IMR-90 (cell line): ENCODE data around the gene HTRA2. TPM values are rescaled to one million over a fixed set of nuclear protein-coding genes. Genes with fewer than 3 reads are reported as not detected.

Source experiments
- ATAC-seq: fragments of 200-7000 bp; cut with Tn5 transposase; 2 replicates; pipeline ENCODE4 v1.9.1; 2020; ENCODE audit warnings: low read depth, mild to moderate bottlenecking, moderate library complexity
- BruUV-seq: library from RNA; stranded (reverse); fragments of 400-500 nt; replicated peaks from 2 replicates; lab custom pipeline; 2021; lab: Mats Ljungman, UMichigan
- CTCF ChIA-PET: fragments of 300-600 bp; formaldehyde crosslinking; extraction: SDS; loops from one replicate; lab custom pipeline; 2021; ENCODE audit warnings: antibody characterized with exemption; lab: Yijun Ruan, JAX
- POLR2A ChIA-PET: fragments of 300-600 bp; sonication (Branson Sonifier 250); formaldehyde crosslinking; loops from one replicate; lab custom pipeline; 2022; ENCODE audit warnings: antibody characterized with exemption; ENCODE audit not compliant: unreplicated experiment; lab: Charles Lee
- DNase-seq: peaks from one replicate; pipeline ENCODE4 v3.0.0; 2013
- H2AFZ ChIP-seq: replicated peaks from 2 replicates; pipeline ENCODE3; 2013; ENCODE audit warnings: low read length, mild to moderate bottlenecking; ENCODE audit not compliant: poor library complexity
- H2AK5ac ChIP-seq: 2 replicates; pipeline ENCODE4 v1.6.1; 2013; ENCODE audit warnings: low read depth, low read length, inconsistent platforms
- H2AK9ac ChIP-seq: replicated peaks from 2 replicates; pipeline ENCODE3; 2013; ENCODE audit warnings: mild to moderate bottlenecking, low read depth, low read length, moderate library complexity; ENCODE audit not compliant: poor library complexity
- H2BK120ac ChIP-seq: 2 replicates; pipeline ENCODE4 v1.6.1; 2013; ENCODE audit warnings: low read depth, low read length, inconsistent platforms
- H2BK15ac ChIP-seq: 3 replicates; pipeline ENCODE4 v1.6.1; 2013; ENCODE audit warnings: low read depth, low read length, inconsistent platforms
- H2BK20ac ChIP-seq: 2 replicates; pipeline ENCODE4 v1.6.1; 2013; ENCODE audit warnings: low read depth, mild to moderate bottlenecking, inconsistent platforms, low read length, moderate library complexity
- H2BK5ac ChIP-seq: 2 replicates; pipeline ENCODE4 v1.6.1; 2013; ENCODE audit warnings: mild to moderate bottlenecking, low read depth, low read length, inconsistent platforms; ENCODE audit not compliant: poor library complexity, severe bottlenecking
- H3K14ac ChIP-seq: replicated peaks from 2 replicates; pipeline ENCODE4 v1.6.1; 2013; ENCODE audit warnings: low read depth, low read length, inconsistent platforms
- H3K18ac ChIP-seq: 2 replicates; pipeline ENCODE4 v1.6.1; 2013; ENCODE audit warnings: low read depth, low read length, control low read depth
- H3K23ac ChIP-seq: 2 replicates; pipeline ENCODE4 v1.6.1; 2013; ENCODE audit warnings: low read depth, low read length, inconsistent platforms
- H3K27ac ChIP-seq: 2 replicates; pipeline ENCODE4 v1.5.1; 2013; ENCODE audit warnings: mild to moderate bottlenecking, control low read depth, low read length; ENCODE audit not compliant: insufficient read depth
- H3K27me3 ChIP-seq: 2 replicates; pipeline ENCODE4 v1.6.1; 2013; ENCODE audit warnings: low read length; ENCODE audit not compliant: control insufficient read depth, insufficient read depth
- H3K36me3 ChIP-seq: 2 replicates; pipeline ENCODE4 v1.6.1; 2013; ENCODE audit warnings: low read length, mixed read lengths; ENCODE audit not compliant: control insufficient read depth, insufficient read depth
- H3K4ac ChIP-seq: 2 replicates; pipeline ENCODE4 v1.6.1; 2013; ENCODE audit warnings: low read depth, low read length, inconsistent platforms
- H3K4me1 ChIP-seq: 2 replicates; pipeline ENCODE4 v1.6.1; 2013; ENCODE audit warnings: low read length, mixed read lengths; ENCODE audit not compliant: control insufficient read depth, insufficient read depth
- H3K4me2 ChIP-seq: 2 replicates; pipeline ENCODE4 v1.6.1; 2013; ENCODE audit warnings: low read depth, mild to moderate bottlenecking, control low read depth, low read length, moderate library complexity
- H3K4me3 ChIP-seq: 2 replicates; pipeline ENCODE4 v1.5.1; 2013; ENCODE audit warnings: low read depth, mild to moderate bottlenecking, control low read depth, low read length, moderate library complexity; ENCODE audit not compliant: insufficient read depth
- H3K56ac ChIP-seq: 2 replicates; pipeline ENCODE4 v1.6.1; 2013; ENCODE audit warnings: low read length, inconsistent platforms; ENCODE audit not compliant: insufficient read depth; ENCODE audit errors: extremely low read depth
- H3K79me1 ChIP-seq, 2 experiments: 2 replicates each; pipeline ENCODE4 v1.6.1; 2013; ENCODE audit warnings: low read length in 2 of 2, inconsistent platforms in 1 of 2, low read depth in 1 of 2
- H3K9ac ChIP-seq: 2 replicates; pipeline ENCODE4 v1.6.1; 2013; ENCODE audit warnings: low read depth, low read length, control low read depth
- H3K9me1 ChIP-seq: 2 replicates; pipeline ENCODE4 v1.6.1; 2013; ENCODE audit warnings: low read length, inconsistent platforms; ENCODE audit not compliant: insufficient read depth
- H3K9me3 ChIP-seq: 2 replicates; pipeline ENCODE4 v1.6.1; 2013; ENCODE audit warnings: low read length; ENCODE audit not compliant: control insufficient read depth, insufficient read depth
- H4K20me1 ChIP-seq: 2 replicates; pipeline ENCODE4 v1.6.1; 2013; ENCODE audit warnings: low read length, inconsistent platforms; ENCODE audit not compliant: insufficient read depth
- H4K5ac ChIP-seq: 2 replicates; pipeline ENCODE4 v1.6.1; 2013; ENCODE audit warnings: mild to moderate bottlenecking, low read depth, low read length, control low read depth
- H4K8ac ChIP-seq, 2 experiments: 2 replicates each; pipeline ENCODE4 v1.6.1; 2013; ENCODE audit warnings: low read depth in 2 of 2, low read length in 2 of 2, control low read depth in 1 of 2, inconsistent platforms in 1 of 2
- H4K91ac ChIP-seq: 2 replicates; pipeline ENCODE4 v1.6.1; 2013; ENCODE audit warnings: low read depth, low read length, inconsistent platforms; ENCODE audit not compliant: insufficient read depth
- BHLHE40 ChIP-seq: fragments of 150-350 bp; IDR thresholded peaks from 2 replicates; pipeline ENCODE4 v1.6.1; 2016; ENCODE audit warnings: mild to moderate bottlenecking, low read depth, low read length
- ELK1 ChIP-seq: fragments of 150-350 bp; IDR thresholded peaks from 2 replicates; pipeline ENCODE4 v1.6.1; 2016; ENCODE audit warnings: low read depth, mild to moderate bottlenecking, low read length, moderate library complexity, borderline replicate concordance
- MXI1 ChIP-seq: IDR thresholded peaks from 2 replicates; pipeline ENCODE4 v1.6.1; 2012; ENCODE audit warnings: low read depth, mild to moderate bottlenecking, low read length, moderate library complexity, borderline replicate concordance
- NFE2L2 ChIP-seq: fragments of 150-350 bp; IDR thresholded peaks from 2 replicates; pipeline ENCODE4 v1.6.1; 2016; ENCODE audit warnings: low read depth, mild to moderate bottlenecking, low read length
- RAD21 ChIP-seq: IDR thresholded peaks from 2 replicates; pipeline ENCODE4 v1.6.1; 2012; ENCODE audit warnings: low read length, improper control_type of control experiment
- RCOR1 ChIP-seq: IDR thresholded peaks from 2 replicates; pipeline ENCODE4 v1.6.1; 2012; ENCODE audit warnings: mild to moderate bottlenecking, low read length, improper control_type of control experiment; ENCODE audit not compliant: insufficient replicate concordance
- WGBS, 2 experiments: methylation state at CpG; one replicate each; pipeline versions ENCODE4 v1.1.5 to v1.1.7; 2013; ENCODE audit warnings: missing lambda C conversion rate in 2 of 2; ENCODE audit not compliant: insufficient read length in 1 of 2; ENCODE audit errors: extremely low coverage in 2 of 2; 5-methylcytosine and 5-hydroxymethylcytosine counted together
- dilution Hi-C: fragments of 300-500 bp; cut with HindIII; formaldehyde crosslinking; loops from one replicate; pipeline ENCODE4 v1.14.3; 2018; ENCODE audit warnings: low sequenced_read_pairs; ENCODE audit not compliant: unreplicated experiment
- in situ Hi-C: fragments of 300-500 bp; cut with MboI; formaldehyde crosslinking; loops from 3 replicates; pipeline ENCODE4 v1.14.3; 2019; ENCODE audit warnings: low sequenced_read_pairs, inconsistent platforms, mixed read lengths
- intact Hi-C: fragments of 100-400 bp; cut with micrococcal nuclease; formaldehyde crosslinking; loops from 2 replicates; pipeline ENCODE4 v1.10.0; 2022
- polyA plus RNA-seq, 3 experiments: library from polyadenylated mRNA; depleted of rRNA; stranded (reverse); fragments of >200 nt; gene quantifications; 2 replicates each; pipeline ENCODE4 v1.2.3, GENCODE V29; 2012; ENCODE audit warnings: low replicate concordance in 1 of 3
- total RNA-seq: library from RNA; depleted of rRNA; stranded (reverse); fragments of >200 nt; gene quantifications from 2 replicates; pipeline ENCODE4 v1.2.3, GENCODE V29; 2012; rRNA removed

HTRA2 gene
- total and polyA plus RNA-seq, 2 of the 4 experiments (the other 2 are of a cell fraction) = 23.6 to 28.1 TPM

DNA sequence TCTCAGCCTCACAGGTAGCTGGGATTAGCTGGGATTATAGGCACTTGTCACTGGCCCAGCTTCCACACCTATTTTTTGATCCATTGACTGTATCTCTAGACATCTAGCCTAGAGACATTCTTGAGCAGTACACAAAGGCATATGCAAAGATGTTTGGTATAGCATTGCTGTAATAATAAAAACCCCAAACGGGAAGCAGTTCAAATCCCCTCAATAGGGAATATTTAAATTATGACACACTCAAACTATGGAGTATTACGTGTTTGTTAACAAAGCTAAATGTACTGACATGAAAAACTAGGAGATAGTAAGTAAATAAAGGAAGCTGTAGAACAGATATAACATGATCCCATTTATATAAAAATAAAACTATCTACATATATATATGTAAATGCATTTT lies 52.5 kb downstream of the HTRA2 start:
- no peak overlapping the region for H3K27ac ChIP-seq
- dilution Hi-C loops (no loop called here), intact Hi-C loops (no loop called here), in situ Hi-C loops (no loop called here)
- no peak overlapping the region for H4K91ac ChIP-seq
- no peaks in the 10 kb centered on the region for H3K79me1 ChIP-seq
- no peak overlapping the region for H2AFZ ChIP-seq
- ATAC-seq (no peak), DNase-seq (no peak)
- no peak overlapping the region for H3K56ac ChIP-seq
- TF ChIP-seq BHLHE40 (no peak), RAD21 (no peak), RCOR1 (no peak), NFE2L2 (no peak), ELK1 (no peak), MXI1 (no peak)
- no peaks in the 10 kb centered on the region for H3K27me3 ChIP-seq
- H3K9ac ChIP-seq = no peak overlapping the region
- no peak overlapping the region for H2BK15ac ChIP-seq
- peaks cover 14% of the 10 kb centered on the region for H3K9me1 ChIP-seq
- CTCF ChIA-PET = no interaction called here
- no peak overlapping the region for H3K18ac ChIP-seq
- no peak overlapping the region for H2BK20ac ChIP-seq
- no peaks in the 10 kb centered on the region for H3K9me3 ChIP-seq
- POLR2A ChIA-PET = no interaction called here
- no peak overlapping the region for H3K23ac ChIP-seq
- H3K4me1 ChIP-seq = peaks cover 18% of the 10 kb centered on the region
- no peak overlapping the region for H2AK5ac ChIP-seq
- H4K5ac ChIP-seq = no peak overlapping the region
- peak overlapping the region; percentile 14; the same call in 1 of the 2 replicates for H2BK120ac ChIP-seq
- no peak overlapping the region for H3K4me3 ChIP-seq
- H4K8ac ChIP-seq = no peak overlapping the region
- H3K36me3 ChIP-seq = no peaks in the 10 kb centered on the region
- H3K14ac ChIP-seq = no peak overlapping the region
- H3K4me2 ChIP-seq = no peak overlapping the region
- no TSS peak for BruUV-seq
- WGBS, 2 experiments = no CpG with 5 or more reads among the region's 2 CpGs
- H2BK5ac ChIP-seq = no peak overlapping the region
- no peak overlapping the region for H3K4ac ChIP-seq
- no peak overlapping the region for H2AK9ac ChIP-seq
- H4K20me1 ChIP-seq = no peaks in the 10 kb centered on the region

Other genes starting within 250 kb of the HTRA2 start
- 0.18 TPM in 1 of 2 replicates, not detected in the other for gene SLC4A5, start 186.5 kb upstream of the HTRA2 start, total RNA-seq
- 0.20 and 0.22 TPM in 2 replicates for gene SLC4A5, start 186.5 kb upstream of the HTRA2 start, polyA plus RNA-seq (2012; rRNA removed)
- 204 and 229 TPM in 2 replicates for gene DCTN1, start 149.6 kb upstream of the HTRA2 start, total RNA-seq
- gene DCTN1, start 149.6 kb upstream of the HTRA2 start, polyA plus RNA-seq (2012; rRNA removed) = 136 and 149 TPM in 2 replicates
- under 0.01 and 0.18 TPM in 2 replicates for gene C2orf81, start 108.3 kb upstream of the HTRA2 start, total RNA-seq
- 0.26 and 0.74 TPM in 2 replicates for gene C2orf81, start 108.3 kb upstream of the HTRA2 start, polyA plus RNA-seq (2012; rRNA removed)
- 43.6 and 57.2 TPM in 2 replicates for gene WDR54, start 108.2 kb upstream of the HTRA2 start, total RNA-seq
- 47.2 and 47.9 TPM in 2 replicates for gene WDR54, start 108.2 kb upstream of the HTRA2 start, polyA plus RNA-seq (2012; rRNA removed)
- 9.4 and 11.1 TPM in 2 replicates for gene RTKN, start 88.0 kb upstream of the HTRA2 start, total RNA-seq
- 19.7 and 22.3 TPM in 2 replicates for gene RTKN, start 88.0 kb upstream of the HTRA2 start, polyA plus RNA-seq (2012; rRNA removed)
- gene INO80B, start 74.8 kb upstream of the HTRA2 start, total RNA-seq = 4.5 and 5.3 TPM in 2 replicates
- gene INO80B, start 74.8 kb upstream of the HTRA2 start, polyA plus RNA-seq (2012; rRNA removed) = 9.2 and 10.5 TPM in 2 replicates
- gene WBP1, start 71.5 kb upstream of the HTRA2 start, total RNA-seq = 22.2 and 22.9 TPM in 2 replicates
- gene WBP1, start 71.5 kb upstream of the HTRA2 start, polyA plus RNA-seq (2012; rRNA removed) = 78.5 and 89.3 TPM in 2 replicates
- gene MOGS, start 64.6 kb upstream of the HTRA2 start, total RNA-seq = 17.8 and 21.0 TPM in 2 replicates
- gene MOGS, start 64.6 kb upstream of the HTRA2 start, polyA plus RNA-seq (2012; rRNA removed) = 45.9 and 48.4 TPM in 2 replicates
- 5.2 and 6.7 TPM in 2 replicates for gene MRPL53, start 57.3 kb upstream of the HTRA2 start, total RNA-seq
- 39.0 and 51.9 TPM in 2 replicates for gene MRPL53, start 57.3 kb upstream of the HTRA2 start, polyA plus RNA-seq (2012; rRNA removed)
- 6.1 and 8.4 TPM in 2 replicates for gene CCDC142, start 46.9 kb upstream of the HTRA2 start, total RNA-seq
- 11.1 and 14.0 TPM in 2 replicates for gene CCDC142, start 46.9 kb upstream of the HTRA2 start, polyA plus RNA-seq (2012; rRNA removed)
- 6.3 and 9.2 TPM in 2 replicates for gene TTC31, start 46.9 kb upstream of the HTRA2 start, total RNA-seq
- gene TTC31, start 46.9 kb upstream of the HTRA2 start, polyA plus RNA-seq (2012; rRNA removed) = 18.8 and 20.5 TPM in 2 replicates
- gene LBX2, start 30.3 kb upstream of the HTRA2 start, total RNA-seq = 0.18 and 0.56 TPM in 2 replicates
- 0.62 and 0.66 TPM in 2 replicates for gene LBX2, start 30.3 kb upstream of the HTRA2 start, polyA plus RNA-seq (2012; rRNA removed)
- gene PCGF1, start 22.2 kb upstream of the HTRA2 start, total RNA-seq = 29.2 and 31.4 TPM in 2 replicates
- 23.4 and 28.7 TPM in 2 replicates for gene PCGF1, start 22.2 kb upstream of the HTRA2 start, polyA plus RNA-seq (2012; rRNA removed)
- not detected in 2 replicates for gene TLX2, start 15.5 kb upstream of the HTRA2 start, total RNA-seq
- not detected in 2 replicates for gene TLX2, start 15.5 kb upstream of the HTRA2 start, polyA plus RNA-seq (2012; rRNA removed)
- gene DQX1, start 3.7 kb upstream of the HTRA2 start, total RNA-seq = not detected in 2 replicates
- gene DQX1, start 3.7 kb upstream of the HTRA2 start, polyA plus RNA-seq (2012; rRNA removed) = 0.07 and 0.14 TPM in 2 replicates
- 45.8 and 47.5 TPM in 2 replicates for gene AUP1, start 227 bp upstream of the HTRA2 start, total RNA-seq
- gene AUP1, start 227 bp upstream of the HTRA2 start, polyA plus RNA-seq (2012; rRNA removed) = 100.0 and 104 TPM in 2 replicates
- gene LOXL3, start 24.0 kb downstream of the HTRA2 start, total RNA-seq = 14.2 and 17.9 TPM in 2 replicates
- gene LOXL3, start 24.0 kb downstream of the HTRA2 start, polyA plus RNA-seq (2012; rRNA removed) = 21.8 and 23.4 TPM in 2 replicates
- gene DOK1, start 24.8 kb downstream of the HTRA2 start, total RNA-seq = 12.2 and 15.4 TPM in 2 replicates
- 17.5 and 17.6 TPM in 2 replicates for gene DOK1, start 24.8 kb downstream of the HTRA2 start, polyA plus RNA-seq (2012; rRNA removed)
- gene M1AP, start 118.4 kb downstream of the HTRA2 start, total RNA-seq = not detected in 2 replicates
- 0.03 TPM in 1 of 2 replicates, not detected in the other for gene M1AP, start 118.4 kb downstream of the HTRA2 start, polyA plus RNA-seq (2012; rRNA removed)
- 3.6 and 4.7 TPM in 2 replicates for gene SEMA4F, start 124.3 kb downstream of the HTRA2 start, total RNA-seq
- gene SEMA4F, start 124.3 kb downstream of the HTRA2 start, polyA plus RNA-seq (2012; rRNA removed) = 7.5 and 7.8 TPM in 2 replicates